Transverse colon (tissue), 4 donors: Measurements from ENCODE around the gene DTYMK.

ENCODE experiments used
- POLR2AphosphoS5 ChIP-seq, 3 donors: sonication (generic); formaldehyde crosslinking; IDR thresholded peaks; one replicate each; pipeline ENCODE4 v1.6.1; 2016; ENCODE audit warnings: antibody characterized with exemption in 3 of 3
- TF ChIP-seq, protein P1 (sequence below), 5 experiments: fragments of 200-600 bp in 3 of 5; fragments of 450-650 bp in 2 of 5; sonication (generic) in 3 of 5; IDR thresholded peaks; 1 replicate in 2 of 5; 2 replicates in 3 of 5; pipeline ENCODE4 v1.5.1; 2016 to 2017; ENCODE audit warnings: antibody characterized with exemption in 5 of 5, inconsistent platforms in 3 of 5, mild to moderate bottlenecking in 2 of 5, moderate library complexity in 1 of 5

DNA sequence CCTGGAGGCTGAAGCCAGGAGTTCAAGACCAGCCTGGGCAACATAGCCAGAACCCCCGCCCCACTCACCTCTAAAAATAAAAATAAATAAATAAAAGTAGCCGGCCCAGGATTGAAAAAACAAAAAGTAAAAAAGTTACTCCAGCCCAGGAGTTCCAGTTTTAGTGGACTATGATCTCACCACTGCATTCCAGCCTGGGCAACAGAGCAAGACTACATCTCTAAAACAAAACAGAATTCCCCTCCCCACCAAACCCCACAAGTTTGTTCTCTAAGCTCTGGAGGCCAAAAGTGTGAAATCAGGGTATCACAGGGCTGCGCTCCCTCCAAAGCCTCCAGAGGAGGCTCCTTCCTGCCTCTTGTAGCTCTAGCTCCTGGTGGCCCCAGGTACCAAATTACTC lies 49.5 kb upstream of the DTYMK start:
- TF ChIP-seq, protein P1, sequence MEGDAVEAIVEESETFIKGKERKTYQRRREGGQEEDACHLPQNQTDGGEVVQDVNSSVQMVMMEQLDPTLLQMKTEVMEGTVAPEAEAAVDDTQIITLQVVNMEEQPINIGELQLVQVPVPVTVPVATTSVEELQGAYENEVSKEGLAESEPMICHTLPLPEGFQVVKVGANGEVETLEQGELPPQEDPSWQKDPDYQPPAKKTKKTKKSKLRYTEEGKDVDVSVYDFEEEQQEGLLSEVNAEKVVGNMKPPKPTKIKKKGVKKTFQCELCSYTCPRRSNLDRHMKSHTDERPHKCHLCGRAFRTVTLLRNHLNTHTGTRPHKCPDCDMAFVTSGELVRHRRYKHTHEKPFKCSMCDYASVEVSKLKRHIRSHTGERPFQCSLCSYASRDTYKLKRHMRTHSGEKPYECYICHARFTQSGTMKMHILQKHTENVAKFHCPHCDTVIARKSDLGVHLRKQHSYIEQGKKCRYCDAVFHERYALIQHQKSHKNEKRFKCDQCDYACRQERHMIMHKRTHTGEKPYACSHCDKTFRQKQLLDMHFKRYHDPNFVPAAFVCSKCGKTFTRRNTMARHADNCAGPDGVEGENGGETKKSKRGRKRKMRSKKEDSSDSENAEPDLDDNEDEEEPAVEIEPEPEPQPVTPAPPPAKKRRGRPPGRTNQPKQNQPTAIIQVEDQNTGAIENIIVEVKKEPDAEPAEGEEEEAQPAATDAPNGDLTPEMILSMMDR (IDR thresholded peaks at IDR 0.05), result no peak
- TF ChIP-seq POLR2AphosphoS5 (IDR thresholded peaks at IDR 0.05), result no peak
